ENCODE data around the gene CD58. TPM values are rescaled to one million over a fixed set of nuclear protein-coding genes. Genes with fewer than 3 reads are reported as not detected.

CD58 gene
- total RNA-seq, 3 donors from 2014 or later = 19.3 to 31.9 (median 31.0) TPM

DNA sequence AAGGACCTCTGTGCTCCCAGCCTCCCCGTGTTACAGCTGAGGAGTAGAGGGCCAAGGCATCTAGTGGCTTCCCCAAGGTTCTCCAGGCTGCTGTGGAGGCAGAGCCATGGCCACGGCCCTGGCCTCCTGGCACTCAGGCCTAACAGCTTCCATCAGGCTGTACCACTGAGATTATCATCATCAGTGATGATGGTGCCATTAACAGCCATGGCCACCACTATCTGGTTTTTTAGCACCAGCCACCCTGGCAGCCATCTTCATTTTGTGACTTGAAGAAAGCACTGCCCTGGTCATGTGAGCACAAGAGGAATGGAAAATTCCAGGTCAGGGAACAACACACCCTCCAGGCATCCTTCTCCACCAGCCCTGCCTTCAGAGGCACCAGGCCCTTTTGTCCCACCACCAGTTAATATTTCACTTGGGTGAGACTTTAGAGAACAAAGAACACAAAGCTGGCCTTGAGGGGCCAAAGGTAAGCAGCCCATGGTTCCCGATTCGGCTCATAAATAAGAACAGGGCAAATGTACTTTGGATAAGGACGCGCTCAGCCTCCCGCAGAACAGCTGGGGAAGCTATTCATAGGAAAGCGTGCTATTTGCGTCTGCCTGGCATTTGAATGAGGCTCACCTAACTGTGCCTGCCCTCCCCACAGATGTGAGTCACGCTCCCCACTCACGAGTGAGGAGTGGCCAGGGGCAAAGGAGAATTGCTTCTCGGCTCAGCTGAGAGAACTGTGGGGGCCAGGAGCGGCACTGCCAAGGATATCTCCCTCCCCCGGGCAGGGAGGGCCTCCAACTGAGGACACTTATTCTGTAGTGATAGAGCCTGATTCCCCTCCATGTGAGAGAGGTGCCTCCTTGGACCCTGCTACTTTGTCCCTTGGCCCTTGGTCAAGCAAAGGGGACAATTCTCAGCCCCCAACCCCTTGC lies 95.6 kb downstream of the CD58 start:
- Histone ChIP-seq H3K4me3 (no peak overlapping the region), H3K4me1 (ENCODE audit: low read depth) (peaks cover 50% of the 10 kb centered on the region), H3K9me3 (no peaks in the 10 kb centered on the region), H3K36me3 (ENCODE audit: low read depth) (no peaks in the 10 kb centered on the region)
- ATAC-seq = peak; percentile 81
- intact Hi-C loops (cut with DNase I, micrococcal nuclease) = no loop called here
- no peak for TF ChIP-seq CTCF (IDR thresholded peaks at IDR 0.05)
- DNase-seq = peak; percentile 75 to 79 (median 75)

DNA sequence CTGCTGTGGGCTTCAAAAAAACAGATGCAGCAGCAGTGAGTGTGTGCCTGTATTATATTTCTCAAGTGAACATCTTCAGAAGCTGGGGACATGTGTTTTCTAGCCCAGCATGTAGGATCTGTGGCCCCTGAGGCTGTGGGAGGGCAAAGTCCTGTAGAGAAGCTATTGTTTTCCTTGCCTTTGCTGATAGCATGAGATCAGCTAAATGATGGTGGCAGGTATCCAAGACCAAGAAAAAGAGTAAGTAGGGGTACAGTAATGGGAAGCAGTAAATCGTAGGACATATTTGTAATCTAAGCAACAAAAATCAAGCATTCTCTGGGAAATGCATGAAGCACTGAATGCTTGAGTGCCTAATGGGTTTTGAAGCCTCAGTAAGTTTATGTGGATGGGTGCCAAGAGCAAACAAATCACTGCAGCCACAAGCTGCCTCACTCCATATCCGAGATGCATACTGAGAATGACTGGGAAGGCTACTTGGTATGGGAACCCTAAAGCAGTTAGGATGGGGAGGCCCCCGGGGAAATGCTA lies 98.3 kb downstream of the CD58 start:
- H3K9me3 ChIP-seq = no peaks in the 10 kb centered on the region
- intact Hi-C loops (cut with DNase I, micrococcal nuclease) = no loop called here
- TF ChIP-seq CTCF (IDR thresholded peaks at IDR 0.05) = no peak
- H3K36me3 ChIP-seq (ENCODE audit: low read depth) = no peaks in the 10 kb centered on the region
- peaks cover 43% of the 10 kb centered on the region for H3K4me1 ChIP-seq (ENCODE audit: low read depth)
- peak in 1 of 3 donors; percentile 49 for DNase-seq
- no peak overlapping the region for H3K4me3 ChIP-seq
- ATAC-seq = no peak

GRCh38 chr1:116471241-116471640 lies 99.6 kb downstream of the CD58 start:
- intact Hi-C loops (cut with DNase I, micrococcal nuclease) = no loop called here
- ATAC-seq (no peak), DNase-seq (no peak)
- Histone ChIP-seq H3K9me3 (no peaks in the 10 kb centered on the region), H3K4me1 (ENCODE audit: low read depth) (peaks cover 31% of the 10 kb centered on the region), H3K4me3 (no peak overlapping the region), H3K36me3 (ENCODE audit: low read depth) (no peaks in the 10 kb centered on the region)
- TF ChIP-seq CTCF (IDR thresholded peaks at IDR 0.05) = no peak

DNA sequence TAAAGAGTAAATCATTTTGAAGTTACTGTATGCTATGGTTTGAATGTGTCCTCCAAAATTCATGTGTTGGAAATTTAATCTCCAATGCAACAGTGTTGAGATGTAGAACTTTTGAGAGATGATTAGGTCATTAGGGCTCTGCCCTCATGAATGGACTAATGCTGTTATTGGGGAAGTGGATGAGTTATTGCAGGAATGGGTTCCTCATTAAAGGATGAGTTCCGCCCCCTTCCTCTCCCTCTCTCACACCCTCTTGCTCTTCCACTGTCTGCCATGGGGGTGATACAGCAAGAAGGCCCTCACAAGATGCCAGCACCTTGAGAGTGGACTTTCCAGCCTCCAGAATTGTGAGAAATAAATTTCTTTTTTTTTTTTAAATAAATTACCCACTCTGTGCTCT lies 100.2 kb downstream of the CD58 start:
- no peak for DNase-seq
- intact Hi-C loops (cut with DNase I, micrococcal nuclease) = no loop called here
- ATAC-seq = no peak
- Histone ChIP-seq H3K9me3 (no peaks in the 10 kb centered on the region), H3K4me1 (ENCODE audit: low read depth) (peaks cover 26% of the 10 kb centered on the region), H3K36me3 (ENCODE audit: low read depth) (no peaks in the 10 kb centered on the region), H3K4me3 (no peak overlapping the region)
- no peak for TF ChIP-seq CTCF (IDR thresholded peaks at IDR 0.05)

GRCh38 chr1:116466810-116467557 lies 103.8 kb downstream of the CD58 start:
- intact Hi-C loops (cut with DNase I, micrococcal nuclease) = no loop called here
- H3K4me3 ChIP-seq = no peak overlapping the region
- DNase-seq (no peak), ATAC-seq (no peak)
- H3K36me3 ChIP-seq (ENCODE audit: low read depth) = no peaks in the 10 kb centered on the region
- peaks cover under 1% of the 10 kb centered on the region for H3K4me1 ChIP-seq (ENCODE audit: low read depth)
- no peak for TF ChIP-seq CTCF (IDR thresholded peaks at IDR 0.05)
- H3K9me3 ChIP-seq = no peaks in the 10 kb centered on the region
